ENCODE results near the gene DPH7. TPM values are rescaled to one million over a fixed set of nuclear protein-coding genes. Genes with fewer than 3 reads are reported as not detected.
"Not testable (repeated sequence)": the region's sequence is repeated elsewhere in the genome, so short reads cannot be mapped to it uniquely, and the experiment has no call there.

DPH7 gene
- total RNA-seq, 6 experiments from 2014 or later: 18.2 to 20.7 (median 20.1) TPM

- TF ChIP-seq, protein P1, sequence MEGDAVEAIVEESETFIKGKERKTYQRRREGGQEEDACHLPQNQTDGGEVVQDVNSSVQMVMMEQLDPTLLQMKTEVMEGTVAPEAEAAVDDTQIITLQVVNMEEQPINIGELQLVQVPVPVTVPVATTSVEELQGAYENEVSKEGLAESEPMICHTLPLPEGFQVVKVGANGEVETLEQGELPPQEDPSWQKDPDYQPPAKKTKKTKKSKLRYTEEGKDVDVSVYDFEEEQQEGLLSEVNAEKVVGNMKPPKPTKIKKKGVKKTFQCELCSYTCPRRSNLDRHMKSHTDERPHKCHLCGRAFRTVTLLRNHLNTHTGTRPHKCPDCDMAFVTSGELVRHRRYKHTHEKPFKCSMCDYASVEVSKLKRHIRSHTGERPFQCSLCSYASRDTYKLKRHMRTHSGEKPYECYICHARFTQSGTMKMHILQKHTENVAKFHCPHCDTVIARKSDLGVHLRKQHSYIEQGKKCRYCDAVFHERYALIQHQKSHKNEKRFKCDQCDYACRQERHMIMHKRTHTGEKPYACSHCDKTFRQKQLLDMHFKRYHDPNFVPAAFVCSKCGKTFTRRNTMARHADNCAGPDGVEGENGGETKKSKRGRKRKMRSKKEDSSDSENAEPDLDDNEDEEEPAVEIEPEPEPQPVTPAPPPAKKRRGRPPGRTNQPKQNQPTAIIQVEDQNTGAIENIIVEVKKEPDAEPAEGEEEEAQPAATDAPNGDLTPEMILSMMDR (IDR thresholded peaks at IDR 0.05): no peak
- Mint-ChIP-seq H3K9me3 (no peaks in the 10 kb centered on the region; the same call in 1 of the 2 replicates), H3K27ac (no peak overlapping the region), H3K4me1 (ENCODE audit: low read depth) (peaks cover 33% of the 10 kb centered on the region), H3K36me3 (ENCODE audit: low read depth) (peaks cover 29% of the 10 kb centered on the region), H3K4me3 (no peak overlapping the region), H3K27me3 (ENCODE audit: insufficient read depth) (no peaks in the 10 kb centered on the region; the same call in 1 of the 2 replicates)
- DNase-seq: no peak
These were observed 3.4 kb downstream of the DPH7 start for GRCh38 chr9:137575364-137575715.

DNA sequence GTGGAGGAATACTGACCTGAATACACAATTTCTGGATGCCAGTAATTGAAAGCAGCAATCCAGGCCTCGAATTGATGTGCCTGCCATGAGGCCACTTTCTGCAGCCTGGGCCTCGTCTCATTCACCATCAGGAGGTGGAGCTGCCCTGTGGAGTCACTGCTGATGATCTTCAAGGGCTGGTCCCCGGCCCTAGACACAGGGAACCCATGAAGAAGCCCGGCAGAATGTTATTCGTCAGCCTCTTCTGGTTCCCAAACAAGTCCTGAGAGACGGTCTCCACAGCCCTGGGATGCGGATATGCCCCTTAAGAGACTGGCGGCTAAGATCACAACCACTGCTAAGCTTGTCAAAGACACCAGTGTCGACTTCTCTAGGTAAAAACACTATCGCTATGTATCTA is 4.5 kb downstream of the DPH7 start:
- H3K4me1 Mint-ChIP-seq (ENCODE audit: low read depth): peaks cover 30% of the 10 kb centered on the region
- no peaks in the 10 kb centered on the region; the same call in 1 of the 2 replicates for H3K9me3 Mint-ChIP-seq
- DNase-seq: no peak
- H3K36me3 Mint-ChIP-seq (ENCODE audit: low read depth): peaks cover 32% of the 10 kb centered on the region
- TF ChIP-seq, protein P1 (IDR thresholded peaks at IDR 0.05): no peak
- no peaks in the 10 kb centered on the region; the same call in 1 of the 2 replicates for H3K27me3 Mint-ChIP-seq (ENCODE audit: insufficient read depth)
- H3K27ac Mint-ChIP-seq: no peak overlapping the region
- no peak overlapping the region for H3K4me3 Mint-ChIP-seq

- Mint-ChIP-seq H3K4me3 (peak overlapping the region; percentile 32; the same call in 1 of the 2 replicates), H3K27me3 (ENCODE audit: insufficient read depth) (no peaks in the 10 kb centered on the region; the same call in 1 of the 2 replicates), H3K4me1 (ENCODE audit: low read depth) (peaks cover 3% of the 10 kb centered on the region), H3K9me3 (no peaks in the 10 kb centered on the region; the same call in 1 of the 2 replicates), H3K27ac (peak overlapping the region; percentile 43; the same call in 1 of the 2 replicates), H3K36me3 (ENCODE audit: low read depth) (peaks cover 29% of the 10 kb centered on the region)
- DNase-seq: no peak
- TF ChIP-seq, protein P1 (IDR thresholded peaks at IDR 0.05): no peak
These were observed 8.2 kb downstream of the DPH7 start for GRCh38 chr9:137570566-137570965.

DNA sequence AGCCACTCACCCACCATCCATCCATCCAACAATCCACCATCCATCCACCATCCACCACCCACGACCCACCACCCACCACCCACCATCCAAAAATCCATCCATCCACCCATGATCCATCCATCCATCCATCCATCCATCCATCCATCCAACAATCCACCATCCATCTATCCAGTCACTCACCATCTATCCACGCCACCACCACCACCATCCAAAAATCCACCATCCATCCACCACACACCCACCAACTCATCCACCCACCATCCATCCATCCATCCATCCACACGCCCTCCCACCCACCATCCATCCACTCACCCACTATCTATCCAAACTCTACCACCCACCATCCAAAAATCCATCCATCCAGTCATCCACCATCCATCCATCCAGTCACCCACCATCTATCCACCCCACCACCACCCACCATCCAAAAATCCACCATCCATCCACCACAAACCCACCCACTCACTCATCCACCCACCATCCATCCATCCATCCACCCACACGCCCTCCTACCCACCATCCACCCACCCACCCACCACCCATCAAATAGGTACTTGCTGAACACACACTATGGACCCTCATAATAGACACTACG is 9.0 kb downstream of the DPH7 start:
- DNase-seq: no peak
- H3K36me3 Mint-ChIP-seq (ENCODE audit: low read depth): peaks cover 21% of the 10 kb centered on the region
- no peaks in the 10 kb centered on the region for H3K4me1 Mint-ChIP-seq (ENCODE audit: low read depth)
- no peaks in the 10 kb centered on the region; the same call in 1 of the 2 replicates for H3K27me3 Mint-ChIP-seq (ENCODE audit: insufficient read depth)
- TF ChIP-seq, protein P1 (IDR thresholded peaks at IDR 0.05): no peak
- no peak overlapping the region for H3K27ac Mint-ChIP-seq
- H3K9me3 Mint-ChIP-seq: no peaks in the 10 kb centered on the region; the same call in 1 of the 2 replicates
- H3K4me3 Mint-ChIP-seq: no peak overlapping the region

DNA sequence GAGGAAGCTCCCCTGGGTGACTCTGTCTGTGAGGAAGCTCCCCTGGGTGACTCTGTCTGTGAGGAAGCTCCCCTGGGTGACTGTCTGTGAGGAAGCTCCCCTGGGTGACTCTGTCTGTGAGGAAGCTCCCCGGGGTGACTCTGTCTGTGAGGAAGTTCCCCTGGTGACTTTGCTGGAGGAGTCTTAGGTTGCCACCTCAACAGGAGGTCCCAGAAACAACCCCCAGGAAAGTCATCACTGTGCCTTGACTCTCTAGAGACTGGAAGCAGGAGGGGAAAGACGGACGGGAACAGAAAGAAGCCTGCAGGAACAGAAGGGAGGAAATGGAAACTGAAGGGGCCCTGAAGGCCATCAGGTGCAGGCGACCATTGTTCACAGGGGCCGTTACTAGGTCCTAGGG is 10.3 kb downstream of the DPH7 start:
- not testable (repeated sequence) for H3K4me1 Mint-ChIP-seq (ENCODE audit: low read depth); H3K9me3 Mint-ChIP-seq; DNase-seq; H3K4me3 Mint-ChIP-seq; H3K27me3 Mint-ChIP-seq (ENCODE audit: insufficient read depth); H3K27ac Mint-ChIP-seq
- H3K36me3 Mint-ChIP-seq (ENCODE audit: low read depth): peaks cover 29% of the 10 kb centered on the region

- Mint-ChIP-seq H3K27ac (no peak overlapping the region), H3K9me3 (no peaks in the 10 kb centered on the region), H3K4me3 (no peak overlapping the region), H3K36me3 (ENCODE audit: low read depth) (peaks cover 25% of the 10 kb centered on the region), H3K4me1 (ENCODE audit: low read depth) (no peaks in the 10 kb centered on the region; the same call in 1 of the 2 replicates), H3K27me3 (ENCODE audit: insufficient read depth) (no peaks in the 10 kb centered on the region)
- TF ChIP-seq, protein P1 (IDR thresholded peaks at IDR 0.05): no peak
- no peak for DNase-seq
These were observed 13.8 kb downstream of the DPH7 start for GRCh38 chr9:137564817-137565411.

All from HFFc6 (cell line).